Colon (tissue), 2 donors: Measurements from ENCODE around the gene CFAP52.
"Not testable (repeated sequence)": the region's sequence is repeated elsewhere in the genome, so short reads cannot be mapped to it uniquely, and the experiment has no call there.

Experiments
- FAIRE-seq: peaks from 2 replicates; lab custom pipeline; 2012; peaks lifted over from hg19 to GRCh38; lab: Jason Lieb, UNC
- donor health status: control.
- donor health status: control.

CFAP52 gene

DNA sequence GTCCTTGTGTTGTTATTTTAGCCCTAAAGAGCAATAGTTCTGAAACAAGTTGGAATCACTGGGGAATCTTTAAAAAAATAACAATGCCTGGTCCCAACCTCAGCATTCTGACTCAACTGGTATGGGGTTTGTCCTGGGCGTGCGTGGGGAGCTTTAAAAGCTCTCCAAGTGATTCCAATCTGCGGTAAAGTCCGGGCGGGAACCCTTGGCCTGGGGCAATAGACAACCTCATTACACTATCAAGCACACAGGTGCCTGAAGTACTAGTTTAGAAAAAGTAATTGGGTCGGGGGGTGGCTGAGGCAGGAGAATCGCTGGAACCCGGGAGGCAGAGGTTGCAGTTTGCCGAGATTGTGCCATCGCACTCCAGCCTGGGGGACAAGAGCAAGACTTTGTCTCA, 5.2 kb upstream of the CFAP52 start:
- FAIRE-seq: no peak

DNA sequence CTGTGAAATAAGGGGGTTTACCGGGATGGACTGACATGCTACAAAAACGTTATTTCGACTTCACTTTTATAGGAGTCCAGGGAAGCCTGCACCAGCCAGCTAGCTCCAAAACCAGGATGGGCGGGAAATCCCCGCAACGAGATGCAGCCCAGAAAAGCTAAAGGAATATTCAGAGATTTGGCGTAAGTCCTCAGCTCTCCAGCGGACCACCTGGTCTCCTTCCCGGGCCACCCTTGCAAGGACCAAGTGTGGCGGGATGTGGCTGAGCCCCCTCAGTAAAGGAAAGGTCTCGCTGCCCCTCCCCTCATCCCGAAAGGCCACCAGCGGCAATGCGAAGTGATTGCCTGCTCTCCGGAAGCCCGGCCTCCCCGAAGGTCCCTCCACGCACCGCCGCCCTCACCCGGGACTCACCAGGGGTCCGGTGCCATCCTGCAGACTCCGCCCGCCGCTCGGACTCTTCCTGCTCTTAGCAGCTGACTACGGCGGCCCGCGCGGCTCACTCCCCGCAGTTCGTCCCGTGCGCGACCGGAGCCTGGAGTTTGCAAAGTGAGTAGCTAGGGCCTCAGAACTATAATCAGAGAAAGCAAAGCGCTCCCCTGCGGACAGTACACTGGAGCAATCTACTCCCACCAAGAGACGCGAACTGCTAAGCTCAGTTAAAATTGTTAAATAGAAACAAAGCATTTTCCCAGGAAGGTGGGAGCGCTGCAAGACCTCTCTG, 901 bp upstream of the CFAP52 start, which contains the start of gene STX8:
Gene STX8, minus strand, starts transcription at position 440 of the 721 bp plus-strand sequence. Its CDS starts 12 bp downstream, at position 428.
- no peak for FAIRE-seq

DNA sequence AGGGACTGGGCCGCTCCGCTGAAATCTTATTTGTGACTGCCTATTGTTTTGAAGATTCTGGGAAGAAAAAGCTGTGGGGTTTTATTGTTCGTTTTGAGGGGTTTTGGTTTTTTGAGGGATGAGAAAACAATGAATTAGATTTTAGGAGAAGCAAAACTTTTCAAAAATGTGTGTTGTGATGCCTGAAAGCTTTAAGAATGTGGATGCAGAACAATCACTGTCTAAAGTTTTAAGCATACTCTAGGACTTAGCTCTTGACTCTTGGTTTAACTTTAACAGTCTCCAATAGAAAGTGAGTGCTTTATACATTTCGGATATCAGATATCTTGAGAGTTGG, 899 bp downstream of the CFAP52 start:
- no peak for FAIRE-seq

DNA sequence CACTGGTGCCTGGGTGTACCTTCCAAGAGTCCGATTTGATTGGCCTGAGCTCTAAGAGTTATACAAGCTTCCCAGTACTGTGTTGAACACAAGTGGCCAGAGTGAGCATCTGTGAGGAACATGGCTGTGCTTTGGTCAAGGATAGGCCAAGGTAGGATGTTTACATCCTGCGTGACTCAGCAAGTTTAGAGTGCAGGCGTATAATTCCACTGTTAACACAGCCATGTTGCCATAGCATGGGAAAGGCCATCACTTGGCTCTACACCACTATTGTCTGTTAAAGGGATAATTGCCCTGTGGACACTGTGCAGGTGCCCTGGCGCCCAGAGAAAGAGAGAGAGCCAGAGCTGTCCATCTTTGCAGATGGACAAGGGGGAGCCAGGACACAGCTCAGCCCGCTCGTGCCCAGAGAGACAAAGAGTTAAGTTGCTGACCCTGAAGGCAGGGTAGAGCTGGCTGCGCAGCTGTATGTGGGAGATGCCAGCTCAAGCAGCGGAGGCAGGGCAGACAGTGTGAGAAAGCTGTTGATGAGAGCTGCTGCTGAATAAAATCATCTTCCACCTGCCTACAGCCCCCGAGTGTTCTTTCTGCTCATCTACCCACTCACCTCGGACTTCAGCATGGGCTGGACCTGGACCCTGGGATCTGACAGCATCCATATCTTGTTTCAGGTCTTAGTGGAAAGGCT, 11.7 kb downstream of the CFAP52 start:
- no peak for FAIRE-seq

DNA sequence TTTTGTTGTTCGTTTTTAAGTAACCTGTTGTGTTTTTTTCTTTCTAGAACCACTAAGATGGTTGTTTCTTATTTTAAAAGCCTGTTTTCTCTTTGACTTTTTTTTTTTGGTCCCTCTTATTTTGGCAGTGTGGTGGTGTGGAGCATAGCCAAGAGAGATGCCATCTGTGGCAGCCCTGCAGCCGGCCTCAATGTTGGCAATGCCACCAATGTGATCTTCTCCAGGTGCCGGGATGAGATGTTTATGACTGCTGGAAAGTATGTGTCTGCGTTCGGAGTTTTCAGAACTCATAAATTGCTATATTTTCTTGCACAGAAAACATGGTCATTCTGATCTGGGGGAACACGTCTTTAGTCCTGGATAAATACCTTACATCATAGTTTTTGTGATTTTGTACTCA, 17.6 kb downstream of the CFAP52 start:
- no peak for FAIRE-seq

DNA sequence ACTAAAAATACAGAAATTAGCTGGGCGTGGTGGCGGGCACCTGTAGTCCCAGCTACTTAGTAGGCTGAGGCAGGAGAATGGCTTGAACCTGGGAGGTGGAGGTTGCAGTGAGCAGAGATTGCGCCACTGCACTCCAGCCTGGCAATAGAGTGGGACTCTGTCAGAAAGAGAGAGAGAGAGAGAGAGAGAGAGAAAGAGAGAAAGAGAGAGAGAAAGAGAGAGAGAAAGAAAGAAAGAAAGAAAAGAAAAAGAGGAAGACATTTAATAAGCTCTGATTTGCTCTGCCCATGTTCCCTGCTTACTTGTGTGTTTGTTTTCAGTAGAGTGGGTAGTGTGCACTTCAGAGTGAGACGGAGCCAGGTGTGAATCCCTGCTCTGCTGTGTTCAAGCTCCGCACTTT, 21.2 kb downstream of the CFAP52 start:
- FAIRE-seq: not testable (repeated sequence)

DNA sequence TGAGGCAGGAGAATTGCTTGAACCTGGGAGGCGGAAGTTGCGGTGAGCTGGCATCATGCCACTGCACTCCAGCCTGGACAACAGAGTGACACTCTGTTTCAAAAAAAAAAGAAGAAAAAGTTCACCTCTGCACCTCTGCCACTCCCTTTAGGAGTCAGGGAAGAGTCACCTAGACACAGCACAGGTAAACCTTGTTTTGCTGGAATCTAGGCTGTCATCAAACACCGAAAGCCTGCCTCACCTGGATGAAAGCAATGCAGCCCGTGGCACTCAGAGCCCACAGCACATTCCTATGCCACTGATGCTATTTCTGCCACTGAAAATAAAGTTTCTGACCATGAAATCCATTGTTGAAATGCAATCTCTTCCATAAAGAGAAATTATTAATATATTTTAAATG, 22.2 kb downstream of the CFAP52 start:
- FAIRE-seq: no peak

DNA sequence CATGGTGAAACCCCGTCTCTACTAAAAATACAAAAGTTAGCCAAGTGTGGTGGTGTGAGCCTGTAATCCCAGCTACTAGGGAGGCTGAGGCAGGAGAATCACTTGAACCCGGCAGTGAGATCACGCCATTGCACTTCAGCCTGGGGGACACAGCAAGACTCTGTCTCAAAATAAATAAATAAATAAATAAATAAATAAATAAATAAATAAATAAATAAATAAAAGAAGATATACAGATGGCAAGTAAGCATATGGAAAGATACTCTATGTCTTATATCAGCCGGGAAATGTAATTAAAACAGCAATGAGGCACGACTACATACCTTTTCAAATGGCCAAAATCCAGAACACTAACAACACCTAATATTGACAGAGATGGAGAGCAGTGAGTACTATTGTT, 28.1 kb downstream of the CFAP52 start:
- FAIRE-seq: not testable (repeated sequence)

DNA sequence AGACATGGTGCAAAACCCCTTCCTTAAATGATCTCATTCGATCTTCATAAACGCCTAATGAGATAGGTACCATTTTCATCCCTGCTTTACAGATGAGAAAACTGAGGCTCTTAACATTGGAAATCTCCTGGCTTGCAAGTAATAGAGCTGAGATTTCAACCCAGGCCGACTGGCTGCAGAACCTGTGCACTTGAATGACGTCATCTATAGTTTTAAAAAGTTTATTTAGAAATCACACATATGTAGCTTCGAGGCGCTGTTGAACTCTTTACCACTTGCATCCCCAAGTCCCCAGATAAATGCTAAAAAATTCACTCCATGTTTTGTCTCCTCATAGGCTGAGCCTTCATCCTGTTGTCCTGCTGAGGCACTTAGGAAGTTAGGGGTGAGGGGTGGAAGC, 30.0 kb downstream of the CFAP52 start:
- no peak for FAIRE-seq

DNA sequence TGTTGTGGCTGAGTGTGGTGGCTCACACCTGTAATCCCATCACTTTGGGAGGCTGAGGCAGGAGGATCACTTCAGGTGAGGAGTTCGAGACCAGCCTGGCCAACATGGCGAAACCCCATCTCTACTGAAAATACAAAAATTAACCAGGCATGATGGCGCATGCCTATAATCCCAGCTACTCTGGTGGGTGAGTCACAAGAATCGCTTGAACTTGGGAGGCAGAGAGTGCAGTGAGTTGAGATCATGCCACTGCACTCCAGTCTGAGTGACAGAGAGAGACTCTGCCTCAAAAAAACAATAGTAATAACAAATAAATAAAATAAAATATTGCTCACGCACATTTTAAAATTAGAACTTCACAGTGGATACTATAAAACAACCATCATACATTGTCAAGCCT, 30.6 kb downstream of the CFAP52 start:
- FAIRE-seq: not testable (repeated sequence)

DNA sequence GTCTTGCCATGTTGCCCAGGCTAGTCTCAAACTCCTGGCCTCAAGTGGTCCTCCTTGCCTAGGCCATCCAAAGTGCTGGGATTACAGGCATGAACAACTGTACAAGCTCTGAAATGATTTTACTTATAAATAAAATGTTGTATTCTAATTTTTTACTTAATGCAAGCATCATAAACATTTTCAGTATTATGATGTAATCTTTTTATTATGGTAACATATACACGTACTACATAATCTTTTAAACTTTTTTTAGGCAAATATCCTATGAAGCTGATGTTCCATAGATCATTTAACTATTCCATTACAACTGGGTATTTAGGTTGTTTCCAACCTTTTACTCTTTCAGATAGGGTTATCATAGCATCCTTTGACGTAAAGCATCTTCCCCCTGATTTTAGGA, 35.1 kb downstream of the CFAP52 start:
- FAIRE-seq: no peak

DNA sequence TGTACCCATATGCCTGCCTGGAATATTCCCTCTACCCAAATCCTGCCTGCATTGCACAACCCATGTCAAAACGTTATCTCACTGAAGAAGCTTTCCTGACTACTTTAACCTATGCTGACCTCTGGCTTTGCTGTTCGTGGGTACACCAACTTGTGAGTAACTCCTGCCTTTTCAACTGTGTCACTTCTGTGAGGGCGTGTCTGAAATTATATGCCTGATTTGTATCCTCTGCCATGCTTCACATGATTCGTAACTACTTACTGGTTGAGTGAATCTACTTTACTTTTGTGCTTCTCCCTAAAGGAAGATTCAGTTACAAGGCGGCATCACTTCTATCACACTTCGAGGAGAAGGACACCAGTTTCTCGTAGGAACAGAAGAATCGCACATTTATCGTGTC, 35.6 kb downstream of the CFAP52 start:
- no peak for FAIRE-seq

DNA sequence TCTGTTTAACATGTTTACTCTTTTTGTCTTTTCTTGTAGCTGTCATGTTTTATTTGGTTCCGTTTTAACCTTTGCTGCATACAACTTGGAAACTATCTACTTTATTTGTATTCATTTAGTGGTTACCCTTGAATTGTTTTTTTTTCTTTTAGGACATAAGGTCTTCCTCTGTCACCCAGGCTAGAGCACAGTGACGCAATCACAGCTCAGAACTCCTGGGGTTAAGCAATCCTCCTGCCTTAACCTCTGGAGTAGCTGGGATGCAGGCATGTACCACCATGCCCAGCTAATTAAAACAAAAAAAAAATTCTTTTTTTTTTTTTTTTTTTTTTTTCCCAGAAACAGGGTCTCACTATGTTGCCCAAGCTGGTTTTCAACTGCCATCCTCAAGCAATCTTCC, 39.0 kb downstream of the CFAP52 start:
- FAIRE-seq: no peak

DNA sequence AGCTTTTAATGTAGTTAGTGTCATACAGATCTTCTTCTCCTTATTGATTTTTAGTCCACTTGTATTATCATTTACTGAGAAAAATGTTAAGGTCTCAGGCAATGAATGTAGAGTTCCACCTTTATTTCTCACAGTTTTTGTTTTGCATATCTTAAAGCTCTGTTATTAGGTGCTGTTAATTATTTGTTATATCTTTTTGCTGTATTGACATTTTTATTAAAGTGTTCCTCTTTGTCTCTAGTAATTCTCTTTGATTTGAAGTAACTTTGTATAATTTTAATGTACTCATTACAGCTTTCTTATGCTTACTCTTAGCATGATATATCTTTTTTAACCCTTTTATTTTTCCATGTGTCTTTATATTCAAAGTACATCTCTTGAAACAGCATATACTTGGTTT, 46.5 kb downstream of the CFAP52 start:
- FAIRE-seq: no peak

DNA sequence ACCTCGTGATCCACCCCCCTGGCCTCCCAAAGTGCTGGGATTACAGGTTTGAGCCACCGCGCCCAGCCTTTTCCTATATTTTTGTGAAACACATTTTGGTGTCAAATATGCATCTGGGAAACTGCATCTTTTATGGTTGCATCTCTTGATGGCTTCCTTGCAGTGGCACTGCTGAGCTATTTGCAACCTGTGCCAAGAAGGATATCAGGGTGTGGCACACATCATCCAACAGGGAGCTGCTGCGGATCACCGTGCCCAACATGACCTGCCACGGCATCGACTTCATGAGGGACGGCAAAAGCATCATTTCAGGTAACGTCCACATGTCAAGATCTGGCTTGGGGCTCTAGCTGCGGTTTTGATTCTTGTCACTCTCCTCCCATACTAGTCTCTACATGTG, 52.1 kb downstream of the CFAP52 start:
- no peak for FAIRE-seq

DNA sequence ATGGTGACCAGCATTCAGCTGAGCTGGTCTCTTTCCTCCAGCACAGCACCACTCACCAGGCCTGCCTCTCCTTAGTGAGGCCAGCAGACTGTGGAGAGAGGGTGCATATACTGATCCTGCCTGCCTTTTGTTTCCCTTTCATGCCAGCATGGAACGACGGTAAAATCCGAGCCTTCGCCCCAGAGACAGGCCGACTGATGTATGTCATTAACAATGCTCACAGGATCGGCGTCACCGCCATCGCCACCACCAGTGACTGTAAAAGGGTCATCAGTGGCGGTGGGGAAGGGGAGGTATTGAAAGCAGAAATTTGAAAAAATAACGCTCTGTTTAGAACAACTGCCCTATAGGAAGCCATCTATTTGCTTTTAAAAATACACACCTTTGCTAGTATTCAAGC, 56.3 kb downstream of the CFAP52 start:
- FAIRE-seq: no peak

DNA sequence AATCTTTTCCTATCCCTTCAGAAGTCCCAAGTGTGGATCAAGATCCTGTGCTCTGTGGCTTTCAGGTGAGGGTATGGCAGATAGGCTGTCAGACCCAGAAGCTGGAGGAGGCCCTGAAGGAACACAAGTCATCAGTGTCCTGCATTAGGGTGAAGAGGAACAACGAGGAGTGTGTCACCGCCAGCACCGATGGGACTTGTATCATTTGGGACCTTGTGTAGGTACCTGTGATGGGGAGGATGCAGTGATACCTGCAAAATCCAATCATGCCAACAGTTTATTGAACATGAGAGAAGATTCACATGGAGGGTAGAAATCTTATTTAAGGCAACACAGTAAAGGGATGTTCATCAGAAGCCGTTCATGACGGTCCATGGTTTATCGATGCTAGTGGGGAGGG, 58.9 kb downstream of the CFAP52 start:
- FAIRE-seq: no peak

DNA sequence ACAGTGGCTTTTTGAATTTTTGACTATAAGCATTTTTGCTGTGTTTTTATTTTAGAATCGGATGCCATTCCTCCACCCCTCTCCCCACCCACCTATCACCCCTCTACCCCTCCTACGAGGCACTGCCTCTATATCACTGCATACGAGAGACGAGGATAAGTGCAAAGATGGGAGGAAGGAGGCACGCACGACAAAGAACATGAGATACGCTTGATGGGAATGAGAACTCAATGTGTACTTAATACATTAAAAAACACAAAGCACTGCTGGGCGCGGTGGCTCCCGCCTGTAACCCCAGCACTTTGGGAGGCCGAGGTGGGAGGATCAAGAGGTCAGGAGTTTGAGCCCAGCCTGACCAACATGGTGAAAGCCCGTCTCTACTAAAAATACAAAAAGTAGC, 60.1 kb downstream of the CFAP52 start:
- no peak for FAIRE-seq

DNA sequence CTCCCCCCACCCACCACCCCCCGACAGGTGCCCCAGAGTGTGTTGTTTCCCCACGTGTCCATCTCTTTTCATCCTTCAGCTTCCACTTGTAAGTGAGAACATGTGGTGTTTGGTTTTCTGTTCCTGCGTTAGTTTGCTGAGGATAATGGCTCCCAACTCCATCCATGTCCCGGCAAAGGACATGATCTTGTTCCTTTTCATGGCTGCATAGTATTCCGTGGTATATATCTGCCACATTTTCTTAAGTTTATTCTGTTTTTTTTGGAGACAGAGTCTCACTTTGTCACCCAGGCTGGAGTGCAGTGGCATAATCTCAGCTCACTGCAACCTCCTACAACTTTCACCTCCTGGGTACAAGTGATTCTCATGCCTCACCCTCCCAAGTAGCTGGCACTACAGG, 63.9 kb downstream of the CFAP52 start:
- not testable (repeated sequence) for FAIRE-seq

DNA sequence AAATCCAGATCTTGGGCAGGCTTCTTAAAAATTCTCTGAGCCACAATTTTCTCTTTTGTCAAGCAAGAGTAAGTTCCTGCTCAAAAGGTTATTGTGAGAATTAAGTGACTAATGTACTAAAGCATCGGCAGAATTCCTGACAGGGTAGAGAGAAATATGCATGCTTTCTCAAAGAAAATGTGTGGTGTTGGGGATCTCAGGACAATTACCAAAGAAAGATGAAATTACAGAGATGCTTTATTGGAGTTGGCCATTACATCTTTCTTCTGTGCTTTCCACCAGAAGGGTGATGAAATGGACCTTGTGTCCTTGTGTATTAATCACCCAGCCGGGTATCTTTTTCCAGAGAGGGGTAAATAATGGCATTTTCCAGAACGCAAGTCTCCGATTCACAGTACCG, 67.2 kb downstream of the CFAP52 start:
- FAIRE-seq: no peak

DNA sequence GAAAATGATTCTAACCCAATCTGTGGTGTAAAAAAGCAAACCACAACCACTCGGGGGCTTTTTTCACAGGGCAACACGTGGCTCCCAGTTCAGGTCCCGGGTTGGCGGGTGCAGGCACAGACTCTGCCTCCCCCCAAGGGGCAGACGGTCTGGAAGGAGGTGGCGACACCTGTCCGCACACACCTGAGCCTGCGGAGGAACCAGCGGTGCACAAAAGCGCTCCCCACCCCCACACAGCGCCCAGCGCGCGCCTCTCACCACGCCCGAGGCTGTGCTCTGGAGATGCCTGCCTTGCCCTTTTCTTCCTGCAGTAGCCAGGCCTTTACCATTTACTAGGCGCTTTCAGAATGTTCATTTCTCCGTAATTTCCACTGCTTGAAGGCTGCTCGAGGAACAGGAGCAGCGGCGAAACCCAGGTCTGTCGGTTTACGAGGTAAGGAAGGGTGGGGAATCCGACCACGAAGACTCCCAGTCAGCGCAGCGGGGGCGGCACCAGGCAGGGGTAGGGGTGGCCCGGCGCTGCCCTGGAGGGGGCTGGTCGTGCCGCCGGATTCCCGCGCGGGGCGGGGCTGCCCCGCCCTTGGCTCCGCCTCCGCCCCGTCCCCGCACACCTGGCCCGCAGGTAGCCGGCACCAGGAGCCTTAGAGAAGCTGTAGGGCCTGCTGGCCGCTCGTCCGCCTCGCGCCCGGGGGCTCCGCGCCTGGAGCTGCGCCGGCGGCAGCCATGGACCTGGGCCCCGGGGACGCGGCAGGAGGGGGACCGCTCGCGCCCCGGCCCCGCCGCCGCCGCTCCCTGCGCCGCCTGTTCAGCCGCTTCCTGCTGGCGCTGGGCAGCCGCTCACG, 68.7 kb downstream of the CFAP52 start, which contains the start of gene USP43:
Gene USP43, plus strand, starts transcription at position 608 of the 842 bp plus-strand sequence. Its CDS starts 116 bp downstream, at position 724.
- FAIRE-seq: no peak

DNA sequence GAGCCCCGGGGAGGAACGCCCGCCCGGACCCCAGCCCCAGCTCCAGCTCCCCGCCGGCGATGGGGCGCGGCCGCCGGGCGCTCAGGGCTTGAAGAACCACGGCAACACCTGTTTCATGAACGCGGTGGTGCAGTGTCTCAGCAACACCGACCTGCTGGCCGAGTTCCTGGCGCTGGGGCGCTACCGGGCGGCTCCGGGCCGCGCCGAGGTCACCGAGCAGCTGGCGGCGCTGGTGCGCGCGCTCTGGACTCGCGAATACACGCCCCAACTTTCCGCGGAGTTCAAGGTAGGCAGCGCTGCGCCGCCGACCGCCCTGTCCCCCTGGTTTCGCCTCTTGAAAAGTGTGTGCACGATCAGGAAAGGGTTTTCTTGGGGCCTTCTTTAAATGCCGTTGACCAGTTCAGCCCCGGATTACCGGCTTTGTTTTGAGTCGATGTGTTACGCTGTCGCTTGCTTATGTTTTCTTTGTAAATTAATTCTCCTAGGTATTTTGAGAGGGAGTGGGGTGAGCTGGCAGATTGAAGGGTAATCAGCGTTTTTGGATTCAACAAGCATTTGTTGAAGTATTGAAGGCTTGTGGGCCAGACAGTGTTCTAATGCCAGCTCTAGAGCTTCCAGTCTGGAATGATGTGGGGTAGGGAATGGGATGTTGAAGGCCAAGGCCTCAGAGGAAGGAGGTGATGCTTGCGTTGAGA, 69.6 kb downstream of the CFAP52 start:
- FAIRE-seq: no peak

DNA sequence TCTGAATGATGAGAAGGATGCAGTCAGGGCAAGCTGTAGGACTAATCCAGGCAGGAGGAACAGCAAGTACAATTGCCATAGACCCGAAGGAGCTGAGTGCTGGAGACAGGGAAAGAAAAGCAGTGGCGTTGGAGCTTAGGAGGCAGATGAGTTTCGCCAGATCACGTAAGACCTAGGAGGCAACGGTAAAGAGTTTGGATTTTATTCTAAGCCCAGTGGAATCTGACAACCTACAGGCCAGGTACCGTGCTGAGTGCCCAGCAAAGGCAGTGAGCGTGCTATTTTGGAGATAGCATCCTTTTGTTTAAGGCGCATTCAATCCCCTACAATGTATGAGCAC, 70.1 kb downstream of the CFAP52 start:
- FAIRE-seq: no peak
